ENCODE data around the gene NUP210L. TPM values are rescaled to one million over a fixed set of nuclear protein-coding genes. Genes with fewer than 3 reads are reported as not detected.
"Not testable (repeated sequence)": the region's sequence is repeated elsewhere in the genome, so short reads cannot be mapped to it uniquely, and the experiment has no call there.

Gene NUP210L
- polyA plus RNA-seq, 3 donors = 0.03 TPM; not detected in 2

GRCh38 chr1:154104433-154105082, 50.3 kb downstream of the NUP210L start:
- H3K27ac ChIP-seq (ENCODE audit: low read depth in 1 of 2, low read length in 2 of 2) = no peak overlapping the region
- 96% methylated on average over 2 of the region's 3 CpGs for WGBS (ENCODE audit: insufficient coverage)
- no peak overlapping the region for H2AFZ ChIP-seq (ENCODE audit: insufficient read depth, low read depth, low read length, poor library complexity, severe bottlenecking)
- peaks cover 0 to 2% (median 2%) of the 10 kb centered on the region in 3 donors for H3K27me3 Mint-ChIP-seq (ENCODE audit: low read depth in 3 of 3)
- no peaks in the 10 kb centered on the region for H4K20me1 ChIP-seq (ENCODE audit: insufficient read depth, low read length)
- intact Hi-C loops (cut with micrococcal nuclease) = no loop called here
- H3K4me2 ChIP-seq (replicated peaks; ENCODE audit: extremely low read depth, low read length, poor library complexity, severe bottlenecking) = no peak overlapping the region
- no peaks in the 10 kb centered on the region for H3K4me1 ChIP-seq (ENCODE audit: control insufficient read depth in 1 of 2, insufficient read depth in 2 of 2, low read length in 2 of 2)
- no peak overlapping the region for H3K4me3 Mint-ChIP-seq
- no peak for DNase-seq
- no peaks in the 10 kb centered on the region for H3K79me2 ChIP-seq (ENCODE audit: insufficient read depth, low read length)
- H3K9ac ChIP-seq (ENCODE audit: insufficient read depth, low read length, poor library complexity, severe bottlenecking) = no peak overlapping the region
- no peaks in the 10 kb centered on the region for H3K4me1 Mint-ChIP-seq
- no peak overlapping the region for H3K27ac Mint-ChIP-seq
- no peaks in the 10 kb centered on the region for H3K9me3 ChIP-seq (replicated peaks in 1 of 2; ENCODE audit: control insufficient read depth in 1 of 2, insufficient read depth in 1 of 2, low read length in 2 of 2)
- no peak overlapping the region for H3K4me3 ChIP-seq (replicated peaks in 1 of 3; ENCODE audit: low read depth in 2 of 3, low read length in 3 of 3)
- H3K27me3 ChIP-seq (ENCODE audit: control insufficient read depth in 2 of 2, insufficient read depth in 2 of 2, low read length in 2 of 2) = no peaks in the 10 kb centered on the region
- no peaks in the 10 kb centered on the region for H3K36me3 Mint-ChIP-seq
- H3K36me3 ChIP-seq (replicated peaks in 1 of 2; ENCODE audit: control insufficient read depth in 1 of 2, insufficient read depth in 2 of 2, low read length in 2 of 2) = no peaks in the 10 kb centered on the region
- no peaks in the 10 kb centered on the region for H3K9me3 Mint-ChIP-seq
- no peak for TF ChIP-seq CTCF (IDR thresholded peaks at IDR 0.05)

- H3K27me3 ChIP-seq (ENCODE audit: control insufficient read depth in 2 of 2, insufficient read depth in 2 of 2, low read length in 2 of 2); DNase-seq; H3K4me3 ChIP-seq (replicated peaks in 1 of 3; ENCODE audit: low read depth in 2 of 3, low read length in 3 of 3); H3K4me2 ChIP-seq (replicated peaks; ENCODE audit: extremely low read depth, low read length, poor library complexity, severe bottlenecking); H3K27ac Mint-ChIP-seq; H3K36me3 Mint-ChIP-seq; H3K4me1 ChIP-seq (ENCODE audit: control insufficient read depth in 1 of 2, insufficient read depth in 2 of 2, low read length in 2 of 2); H3K27me3 Mint-ChIP-seq (ENCODE audit: low read depth in 3 of 3); H3K79me2 ChIP-seq (ENCODE audit: insufficient read depth, low read length); intact Hi-C loops (cut with micrococcal nuclease); H3K36me3 ChIP-seq (replicated peaks in 1 of 2; ENCODE audit: control insufficient read depth in 1 of 2, insufficient read depth in 2 of 2, low read length in 2 of 2); H3K9ac ChIP-seq (ENCODE audit: insufficient read depth, low read length, poor library complexity, severe bottlenecking); H3K27ac ChIP-seq (ENCODE audit: low read depth in 1 of 2, low read length in 2 of 2); H2AFZ ChIP-seq (ENCODE audit: insufficient read depth, low read depth, low read length, poor library complexity, severe bottlenecking); H3K4me3 Mint-ChIP-seq; H4K20me1 ChIP-seq (ENCODE audit: insufficient read depth, low read length); H3K4me1 Mint-ChIP-seq: not testable (repeated sequence)
- H3K9me3 Mint-ChIP-seq = peaks cover 0 to 13% (median 5%) of the 10 kb centered on the region in 7 donors
- peaks cover 0 to 17% of the 10 kb centered on the region in 2 donors for H3K9me3 ChIP-seq (replicated peaks in 1 of 2; ENCODE audit: control insufficient read depth in 1 of 2, insufficient read depth in 1 of 2, low read length in 2 of 2)
- 100% methylated on average over 4 of the region's 5 CpGs for WGBS (ENCODE audit: insufficient coverage)
These were observed 54.7 kb downstream of the NUP210L start for GRCh38 chr1:154100141-154100540.

Data from CD14-positive monocyte (primary cell).